Cerebellar nuclear complex (tissue), 1 donor: ENCODE data around the gene KRT5.
"Not testable (repeated sequence)": the region's sequence is repeated elsewhere in the genome, so short reads cannot be mapped to it uniquely, and the experiment has no call there.

Experiments
- DNase-seq, 2 experiments: peaks; one replicate each; lab custom pipeline; 2025; lab: John Stamatoyannopoulos, UW

Gene KRT5

DNA sequence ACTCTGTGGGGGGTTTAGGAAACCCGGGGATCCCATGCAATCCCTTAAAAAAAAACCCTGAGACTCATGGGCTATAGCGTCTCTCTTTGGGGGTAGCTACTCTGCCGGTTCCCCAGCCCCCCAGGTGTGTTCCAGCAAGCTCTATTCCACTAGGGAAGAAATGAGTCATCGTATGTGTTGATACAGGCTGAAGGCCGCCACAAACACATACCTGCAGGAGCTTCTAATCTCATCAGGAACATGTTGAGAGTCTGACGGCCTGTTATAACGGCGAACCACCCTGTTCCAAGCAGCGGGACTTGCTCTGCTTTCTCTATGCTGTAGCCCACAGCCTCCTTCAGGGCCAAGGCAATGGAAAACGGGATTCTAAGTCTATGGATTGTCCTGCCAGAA, 977 bp upstream of the KRT5 start:
- no peak for DNase-seq

DNA sequence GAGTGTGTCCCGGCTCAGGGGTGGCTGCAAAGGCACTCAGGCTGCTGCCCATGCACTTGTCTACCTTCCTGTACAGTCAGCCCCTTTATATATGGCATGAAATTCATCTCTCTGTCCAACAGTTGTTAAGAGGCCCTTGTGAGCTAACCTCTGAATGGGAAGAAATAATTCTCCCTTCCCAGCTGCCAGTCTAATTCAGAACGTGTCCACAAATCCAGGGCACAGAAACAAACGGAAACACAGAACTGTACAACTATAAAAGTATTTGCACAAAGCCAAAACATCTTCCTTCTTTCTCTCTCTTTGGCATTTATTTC, 849 bp downstream of the KRT5 start:
- no peak for DNase-seq

DNA sequence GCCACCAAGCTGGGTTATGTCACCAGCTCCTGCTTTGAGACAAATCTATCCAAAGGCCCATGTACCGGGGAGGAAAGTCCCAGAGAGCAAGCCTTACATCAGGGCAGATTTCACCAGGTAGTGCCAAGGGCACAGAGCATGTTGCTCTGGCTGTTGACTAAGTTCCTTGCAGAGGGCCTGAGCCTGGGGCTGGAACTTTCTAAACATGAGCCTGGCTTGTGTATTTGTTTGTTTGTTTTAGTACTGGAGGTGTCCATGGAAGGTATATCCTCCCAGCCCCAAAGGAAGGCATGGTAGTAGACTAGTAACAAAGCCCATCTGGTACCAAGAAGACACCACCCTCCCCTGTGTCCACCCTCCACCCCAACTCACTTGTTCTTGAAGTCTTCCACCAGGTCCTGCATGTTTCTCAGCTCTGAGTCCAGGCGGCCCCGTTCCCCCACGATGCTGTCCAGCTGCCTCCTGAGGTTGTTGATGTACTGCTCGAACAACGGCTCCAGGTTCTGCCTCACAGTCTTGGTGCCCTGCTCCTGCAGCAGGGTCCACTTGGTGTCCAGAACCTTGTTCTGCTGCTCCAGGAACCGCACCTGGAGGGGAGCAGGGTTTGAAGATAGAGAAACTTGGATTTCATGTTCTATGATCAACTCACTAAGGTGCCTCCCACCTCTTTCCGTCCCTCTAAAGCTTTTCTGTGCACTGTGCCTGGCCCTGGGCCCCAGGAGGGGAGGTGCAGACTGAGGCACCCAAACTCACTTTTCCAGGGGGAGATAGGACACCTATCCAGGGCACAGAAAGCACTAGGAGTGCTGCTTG, 1.4 kb downstream of the KRT5 start:
- no peak for DNase-seq

DNA sequence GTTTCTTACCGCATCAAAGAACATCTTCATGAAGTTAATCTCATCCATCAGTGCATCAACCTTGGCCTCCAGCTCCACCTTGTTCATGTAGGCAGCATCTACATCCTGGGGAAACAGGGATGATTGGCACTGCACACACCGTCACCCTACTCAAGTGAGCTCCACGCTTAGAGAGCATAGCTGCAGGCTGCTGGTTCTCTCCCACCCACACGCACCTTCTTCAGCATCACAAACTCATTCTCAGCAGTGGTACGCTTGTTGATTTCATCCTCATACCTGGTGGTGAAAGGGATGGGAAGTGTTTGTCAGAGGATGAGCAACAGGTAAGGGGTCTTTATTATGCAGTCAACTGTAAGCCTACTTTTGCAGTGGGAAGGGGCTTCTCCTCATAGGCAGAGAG, 2.3 kb downstream of the KRT5 start:
- no peak for DNase-seq

DNA sequence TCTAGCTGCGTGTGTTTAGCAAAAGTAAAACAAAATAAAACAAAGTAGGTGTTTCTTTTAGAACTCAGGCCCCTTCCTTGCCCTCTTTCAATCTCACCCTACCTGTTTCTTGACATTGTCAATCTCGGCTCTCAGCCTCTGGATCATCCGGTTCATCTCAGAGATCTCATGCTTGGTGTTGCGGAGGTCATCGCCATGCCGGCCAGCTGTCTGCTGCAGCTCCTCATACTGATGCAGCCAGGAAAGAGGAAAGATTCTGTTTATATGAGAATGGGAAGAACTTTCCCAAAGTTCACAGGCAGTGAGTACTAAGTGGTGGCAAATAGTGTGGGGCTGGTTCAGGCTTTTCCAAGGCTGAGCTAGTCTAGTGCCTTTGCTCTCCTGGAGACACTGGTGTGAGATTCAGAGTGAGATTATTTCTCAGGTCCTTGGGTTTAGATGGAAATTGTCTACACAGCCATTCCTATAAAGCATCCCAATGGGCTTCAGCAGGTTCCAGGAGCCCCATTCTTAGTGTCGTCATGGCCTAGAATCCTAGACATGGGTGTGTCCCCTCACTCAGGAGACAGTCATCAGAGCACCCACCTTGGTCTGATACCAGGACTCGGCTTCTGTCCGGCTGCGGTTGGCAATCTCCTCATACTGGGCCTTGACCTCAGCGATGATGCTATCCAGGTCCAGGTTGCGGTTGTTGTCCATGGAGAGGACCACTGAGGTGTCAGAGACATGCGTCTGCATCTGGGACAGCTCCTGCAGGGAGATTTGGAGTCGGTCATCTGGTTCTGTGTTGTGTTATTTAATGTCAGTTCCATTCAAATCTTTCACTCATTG, 3.0 kb downstream of the KRT5 start:
- DNase-seq = no peak

DNA sequence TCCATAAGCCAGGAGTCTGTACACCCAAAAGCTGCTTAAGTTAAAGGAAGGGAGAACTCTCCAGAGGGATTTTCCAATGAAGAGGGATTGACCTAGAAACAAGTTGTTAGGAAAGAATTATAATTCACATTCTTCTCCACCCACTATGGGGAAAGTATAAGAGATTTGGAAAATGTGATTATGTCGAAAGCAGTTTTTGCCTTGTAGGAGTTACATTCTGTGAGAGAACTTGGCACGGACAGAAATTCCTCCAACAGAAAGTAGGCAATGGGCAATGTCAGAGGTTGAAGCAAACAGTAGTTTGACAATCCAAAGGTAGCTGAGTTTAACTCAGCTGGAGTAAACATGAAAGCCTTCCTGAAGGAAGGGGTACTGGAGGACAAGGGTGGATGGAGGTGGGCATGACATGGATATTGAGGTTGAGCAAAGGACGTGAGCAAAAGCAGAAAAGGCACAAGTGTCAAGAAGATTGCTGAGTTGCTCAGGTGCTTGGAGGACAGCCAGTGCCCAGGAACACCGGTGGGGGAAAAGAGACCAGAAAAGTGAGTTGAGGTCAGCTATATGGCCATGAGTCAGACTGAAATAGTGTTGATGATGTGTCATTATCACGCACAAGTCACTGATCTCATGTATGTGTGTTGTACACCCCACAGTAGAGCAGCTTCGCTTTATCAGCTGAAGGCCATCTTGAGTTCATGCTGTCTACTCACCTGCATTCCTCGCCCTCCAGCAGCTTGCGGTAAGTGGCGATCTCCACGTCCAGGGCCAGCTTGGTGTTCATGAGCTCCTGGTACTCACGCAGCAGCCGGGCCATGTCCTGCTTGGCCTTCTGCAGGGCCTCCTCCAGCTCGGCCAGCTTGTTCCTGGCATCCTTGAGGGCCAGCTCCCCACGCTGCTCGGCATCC, 4.0 kb downstream of the KRT5 start:
- DNase-seq = no peak

DNA sequence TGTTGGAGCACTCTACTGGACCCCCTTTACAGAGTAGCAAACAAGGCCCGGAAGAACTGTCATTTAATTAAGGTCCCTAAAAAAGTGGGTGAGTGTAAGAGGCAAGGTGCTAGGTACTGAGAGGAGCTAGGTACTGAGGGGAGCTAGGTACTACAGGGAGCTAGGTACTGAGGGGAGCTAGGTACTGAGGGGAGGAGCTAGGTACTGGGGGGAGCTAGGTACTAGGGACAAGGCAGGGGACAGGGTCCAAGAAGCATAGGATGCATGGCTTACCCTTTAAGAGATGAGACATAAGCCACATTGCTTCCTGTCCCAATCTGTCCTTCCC, 4.9 kb downstream of the KRT5 start:
- no peak for DNase-seq

DNA sequence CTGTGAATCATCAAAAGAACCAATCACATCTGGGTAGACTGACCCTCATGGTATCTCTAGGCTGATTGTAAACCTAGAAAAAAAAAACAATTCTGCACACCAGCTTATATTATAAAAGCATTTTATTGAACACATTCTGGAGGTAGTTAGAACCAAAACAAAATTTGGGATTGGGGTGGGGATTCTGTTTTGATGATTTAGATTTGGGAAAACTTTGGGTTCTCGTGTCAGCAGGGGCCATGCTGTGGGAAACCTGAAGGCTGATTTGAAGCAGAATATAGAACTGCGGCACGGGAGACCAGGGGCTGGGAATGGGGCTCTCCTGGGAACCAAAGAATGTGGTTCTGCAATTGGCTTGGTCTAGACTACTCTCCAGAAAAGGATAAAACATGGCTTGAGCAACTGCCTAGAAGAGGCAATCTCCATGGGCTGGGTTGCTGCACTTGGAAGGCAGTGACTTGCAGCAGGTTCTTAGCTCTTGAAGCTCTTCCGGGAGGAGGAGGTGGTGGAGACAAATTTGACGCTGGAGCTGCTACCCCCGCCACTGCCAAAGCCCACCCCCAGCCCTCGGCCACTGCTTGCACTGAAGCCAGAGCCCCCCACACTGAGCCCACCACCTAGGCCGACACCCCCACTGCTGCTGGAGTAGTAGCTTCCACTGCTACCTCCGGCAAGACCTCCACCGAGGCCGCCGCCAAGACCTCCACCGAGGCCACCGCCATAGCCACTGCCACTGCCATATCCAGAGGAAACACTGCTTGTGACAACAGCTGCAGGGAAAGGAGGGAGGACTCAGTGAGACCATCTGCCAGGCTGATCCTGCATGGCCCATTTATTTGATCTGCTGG, 5.5 kb downstream of the KRT5 start:
- DNase-seq = no peak

DNA sequence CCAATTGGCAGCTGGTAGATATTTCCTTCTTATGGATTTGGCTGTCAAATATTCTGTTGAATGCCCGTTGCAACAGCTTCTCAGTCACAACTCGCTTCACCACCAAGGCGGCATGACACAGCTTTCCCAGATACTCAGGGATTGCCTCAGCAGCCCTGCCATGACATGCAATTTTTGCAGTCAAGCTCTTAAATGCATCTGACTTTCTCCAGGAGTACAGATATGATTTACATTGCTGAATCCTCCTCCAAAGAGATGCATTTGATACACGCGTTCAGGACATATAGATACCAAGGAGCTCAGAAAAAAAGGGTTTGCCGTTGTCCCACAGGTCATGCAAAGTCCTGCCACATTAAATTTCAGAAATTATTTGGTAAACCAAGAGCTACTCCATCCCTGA, 6.5 kb downstream of the KRT5 start:
- no peak for DNase-seq

DNA sequence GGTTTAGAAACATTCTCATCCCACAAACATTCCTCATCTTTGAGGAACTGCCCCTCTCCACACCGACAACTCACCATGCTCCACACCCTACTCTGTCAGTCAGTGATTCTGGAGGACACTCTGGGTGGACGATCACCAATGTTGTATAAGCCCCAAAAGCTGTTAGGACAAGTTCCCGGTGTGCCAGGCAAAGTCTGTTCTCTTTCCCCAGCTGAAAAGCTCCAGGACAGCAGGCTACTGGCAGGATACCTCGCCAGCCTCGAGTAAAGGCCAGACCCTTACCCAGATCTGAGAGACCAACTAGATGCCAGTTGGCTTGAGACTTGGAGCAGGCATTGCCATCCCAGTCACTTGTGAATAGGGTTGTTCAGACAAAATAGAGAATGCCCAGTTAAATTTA, 12.0 kb downstream of the KRT5 start:
- DNase-seq = no peak

DNA sequence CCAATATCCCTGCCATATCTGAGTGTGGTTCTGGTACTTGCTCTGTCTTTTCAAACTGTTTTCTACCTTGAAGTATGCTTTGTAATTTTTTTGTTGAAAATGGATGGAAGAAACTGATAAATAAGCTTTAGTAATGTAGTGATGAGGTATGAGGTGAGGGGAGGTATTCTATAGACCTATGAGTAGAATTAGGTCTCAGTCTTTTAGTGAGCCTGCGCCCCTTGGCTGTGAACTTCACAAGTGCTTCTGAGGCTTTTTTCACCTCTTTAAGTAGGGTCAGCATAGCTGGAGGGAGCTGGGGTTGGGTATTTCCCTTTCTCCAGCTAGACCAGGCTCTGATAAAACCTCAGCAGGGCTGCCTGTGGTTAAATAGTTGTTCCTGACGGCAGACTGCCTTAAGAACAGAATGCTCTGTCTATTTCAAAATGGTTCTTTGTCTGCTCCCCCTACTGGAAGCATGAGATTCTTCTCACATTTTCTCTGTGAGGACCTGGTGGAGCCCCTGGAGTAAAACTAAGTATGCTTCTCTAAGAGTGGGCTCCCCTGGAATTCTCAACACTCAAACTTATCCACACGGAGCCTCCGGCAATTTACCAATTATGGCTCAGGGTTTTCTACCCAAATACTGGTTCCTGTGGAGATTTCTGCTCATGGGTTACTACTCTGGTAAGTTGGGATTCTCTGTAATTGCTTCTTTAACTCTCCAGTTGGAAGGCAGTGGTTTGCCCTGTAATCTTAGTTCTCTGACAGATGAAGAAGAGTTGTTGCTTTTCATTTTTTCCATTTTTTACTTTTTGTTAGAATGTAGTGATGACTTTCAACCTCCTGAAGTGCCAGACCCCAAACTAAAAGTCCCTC, 13.1 kb downstream of the KRT5 start:
- no peak for DNase-seq

DNA sequence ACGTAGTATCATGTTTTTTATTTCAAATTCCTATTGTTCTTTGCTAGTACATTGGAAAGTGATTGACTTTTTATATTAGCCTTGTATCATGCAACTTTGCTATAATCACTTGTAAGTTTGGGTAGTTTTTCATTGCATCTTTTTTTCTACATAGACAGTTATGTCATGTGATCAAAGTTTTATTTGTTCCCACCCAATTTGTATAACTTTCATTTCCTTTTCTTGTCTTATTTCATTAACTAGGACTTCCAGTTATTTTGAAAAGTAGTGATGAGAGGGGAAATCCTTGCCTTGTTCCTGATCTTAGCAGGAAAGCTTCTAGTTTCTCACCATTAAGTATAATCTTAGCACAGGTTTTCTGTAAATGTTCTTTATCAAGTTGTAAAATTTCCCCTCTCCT, 17.3 kb downstream of the KRT5 start:
- DNase-seq = no peak

DNA sequence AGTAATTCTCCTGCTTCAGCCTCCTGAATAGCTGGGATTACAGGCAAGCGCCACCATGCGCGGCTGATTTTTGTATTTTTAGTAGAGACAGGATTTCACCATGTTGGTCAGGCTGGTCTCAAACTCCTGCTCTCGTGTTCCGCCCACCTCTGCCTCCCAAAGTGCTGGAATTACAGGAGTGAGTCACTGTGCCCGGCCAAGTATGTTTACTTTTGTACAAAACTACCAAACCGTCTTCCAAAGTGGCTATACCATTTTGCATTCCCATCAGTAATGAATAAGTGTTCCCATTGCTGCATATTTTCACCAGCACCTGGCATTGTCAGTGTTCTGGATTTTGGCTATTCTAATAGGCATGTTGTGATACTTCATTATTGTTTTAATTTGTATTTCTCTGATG, 18.7 kb downstream of the KRT5 start:
- no peak for DNase-seq

DNA sequence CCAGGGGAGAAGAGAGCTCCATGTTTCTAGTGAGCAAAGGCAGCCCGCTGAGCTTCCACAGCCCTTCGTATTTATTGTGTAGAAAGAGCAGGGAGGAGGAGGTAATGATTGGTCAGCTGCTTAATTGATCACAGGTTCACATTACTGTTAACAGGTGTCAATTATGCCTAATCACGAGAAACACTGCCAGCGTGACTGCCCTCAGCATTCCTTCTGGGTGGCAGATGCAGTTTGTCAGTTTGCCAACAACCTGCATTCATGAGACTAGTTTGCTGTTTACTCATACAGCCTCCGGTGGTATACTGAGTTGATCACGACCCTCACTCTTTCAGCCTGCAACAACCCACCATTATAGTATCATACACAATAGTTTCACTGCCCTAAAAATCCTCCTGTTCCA, 19.6 kb downstream of the KRT5 start:
- not testable (repeated sequence) for DNase-seq

DNA sequence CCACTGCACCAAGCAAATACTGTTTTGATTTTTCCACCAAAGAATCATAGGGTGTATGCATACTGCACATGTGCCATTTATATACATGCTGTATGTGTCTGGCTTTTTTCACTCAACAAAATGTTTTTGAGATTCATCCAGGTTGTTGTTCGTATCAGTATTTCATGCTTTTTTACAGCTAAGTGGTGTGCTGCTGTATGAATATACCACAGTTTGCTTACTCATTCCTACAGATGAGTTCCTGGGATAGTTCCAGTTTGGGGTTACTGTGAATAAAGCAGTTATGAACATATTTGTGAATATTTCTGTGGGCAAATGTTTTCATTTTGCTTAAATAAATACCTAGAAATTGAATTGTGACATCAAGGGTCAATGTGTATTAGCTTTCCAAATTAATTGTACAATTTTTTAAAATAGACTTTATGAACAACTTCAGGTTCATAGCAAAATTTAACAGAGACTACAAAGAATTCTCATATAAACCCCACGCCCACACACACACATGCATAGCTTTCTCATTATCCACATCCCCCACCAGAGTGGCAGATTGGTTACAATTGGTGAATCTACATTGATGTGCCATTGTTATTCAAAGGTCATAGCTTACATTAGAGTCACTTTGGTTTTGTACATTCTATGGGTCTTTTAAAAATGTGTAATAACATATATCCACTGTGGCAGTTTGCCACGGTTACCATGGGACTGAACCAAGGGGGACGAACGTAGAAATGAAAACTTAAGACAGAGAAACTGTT, 20.2 kb downstream of the KRT5 start:
- no peak for DNase-seq

DNA sequence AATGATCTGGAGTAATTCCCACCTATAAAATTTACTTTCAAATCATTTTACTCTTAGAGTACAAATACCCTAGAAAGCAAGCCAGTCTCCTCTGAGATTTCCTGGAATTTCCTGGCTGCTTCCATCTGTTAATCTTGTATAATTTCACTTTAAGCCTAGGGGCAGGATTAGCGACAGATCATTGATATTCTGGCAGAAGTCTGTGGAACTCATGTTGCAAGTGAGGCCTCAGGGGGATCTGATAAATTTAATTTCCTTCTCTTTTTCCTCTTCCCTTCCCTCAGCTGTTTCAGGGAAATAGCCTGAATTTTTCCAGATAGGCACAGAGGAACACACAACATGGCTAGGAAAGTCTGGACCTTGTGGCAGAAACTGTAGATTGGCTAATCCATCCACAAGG, 21.2 kb downstream of the KRT5 start:
- no peak for DNase-seq

DNA sequence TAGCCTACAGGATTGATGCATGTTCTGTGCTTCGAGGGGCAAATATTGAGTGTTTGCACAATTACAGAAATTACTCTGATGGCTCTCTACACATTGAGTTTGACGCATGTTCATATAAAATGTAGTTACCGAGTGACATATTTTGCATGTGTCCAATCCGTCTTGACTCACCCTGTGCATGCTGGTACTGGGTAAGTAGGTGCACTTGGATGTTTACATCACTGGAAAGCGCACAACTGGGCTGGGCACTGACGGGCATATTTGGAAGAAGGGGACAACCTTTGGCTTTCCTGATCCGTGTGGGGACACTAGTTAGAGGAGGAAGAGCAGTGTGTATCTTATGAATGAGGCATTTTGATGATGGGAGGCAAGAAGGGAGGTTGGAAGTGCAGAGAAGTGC, 22.2 kb downstream of the KRT5 start:
- no peak for DNase-seq

DNA sequence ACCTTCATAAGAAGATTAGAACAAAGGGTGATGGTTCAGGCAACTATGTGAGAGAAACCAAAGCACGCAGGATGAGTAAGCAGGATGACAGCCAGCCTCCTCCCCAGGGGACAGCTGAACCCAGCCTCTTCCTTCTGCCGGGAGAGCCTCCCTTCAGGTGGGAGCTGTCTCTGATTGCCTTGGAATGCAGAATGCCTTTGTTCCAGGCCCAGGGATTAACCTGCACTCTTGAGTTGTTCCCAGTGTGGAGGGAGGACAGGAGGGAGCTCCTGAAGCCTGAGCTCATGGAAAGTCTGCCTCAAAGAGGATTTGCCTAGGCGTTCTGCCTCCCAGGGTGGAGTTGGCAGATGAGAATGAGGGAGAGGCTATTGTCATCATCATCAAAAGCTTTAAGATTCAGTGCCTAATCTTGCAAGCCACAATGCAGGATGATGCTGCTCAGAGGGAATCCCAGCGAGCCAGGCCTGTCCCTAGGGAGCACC, 23.6 kb downstream of the KRT5 start:
- no peak for DNase-seq

DNA sequence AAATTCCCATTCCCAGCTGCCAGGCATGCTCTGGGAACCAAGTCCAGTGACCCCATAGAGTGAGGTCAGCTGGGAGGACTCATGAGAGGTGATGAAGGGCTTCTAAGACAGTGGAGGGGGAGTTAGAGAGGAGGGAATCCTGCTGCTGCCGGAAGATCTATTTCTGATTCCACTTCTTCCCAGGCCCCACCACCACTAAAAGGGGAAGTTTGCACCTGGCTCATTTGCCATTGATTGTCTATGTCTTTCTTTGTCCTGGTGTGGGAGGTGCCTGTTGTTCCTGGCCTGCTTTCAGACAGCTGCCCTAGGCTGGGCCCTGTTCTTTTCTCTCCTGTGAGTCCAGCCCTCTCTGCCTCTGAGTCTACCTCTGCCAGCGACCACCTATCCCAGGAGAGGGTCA, 24.1 kb downstream of the KRT5 start:
- no peak for DNase-seq

DNA sequence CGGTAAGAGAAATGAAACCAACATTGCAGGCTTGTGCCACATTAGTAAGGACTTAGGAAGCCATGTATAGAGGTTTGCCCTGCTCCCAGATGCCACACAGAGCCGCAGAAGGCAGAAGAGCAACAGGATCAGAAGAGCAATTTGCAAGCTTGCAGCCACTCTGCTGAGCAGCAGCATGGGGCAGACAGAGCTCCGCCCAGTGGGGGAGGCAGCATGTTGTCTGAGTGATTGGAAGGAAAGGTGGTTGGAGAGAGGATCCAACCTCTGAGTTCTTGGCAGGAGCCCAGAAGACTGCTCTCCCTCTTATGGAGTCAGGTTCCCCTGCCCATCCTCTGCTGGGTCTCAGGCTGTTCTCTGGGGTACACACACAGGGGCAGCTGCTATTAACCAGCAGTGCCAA, 24.8 kb downstream of the KRT5 start:
- DNase-seq = no peak
